Liver (tissue), 9 donors: Measurements from ENCODE around the gene NR4A1. TPM values are rescaled to one million over a fixed set of nuclear protein-coding genes. Genes with fewer than 3 reads are reported as not detected.

Source experiments
- DNase-seq: peaks from one replicate; pipeline ENCODE4 v3.0.0-alpha.2; 2017; ENCODE audit warnings: low spot score
- H3K27ac ChIP-seq, 2 donors: one replicate each; pipeline ENCODE4 v1.7.0; 2013; ENCODE audit warnings: inconsistent platforms in 2 of 2, low read length in 2 of 2, control low read depth in 1 of 2, low read depth in 1 of 2, mild to moderate bottlenecking in 1 of 2
- H3K27me3 ChIP-seq, 4 donors: one replicate each; pipeline versions ENCODE4 v1.6.1 to v1.7.0; 2013; ENCODE audit warnings: low read length in 3 of 4, inconsistent platforms in 1 of 4, mild to moderate bottlenecking in 1 of 4, moderate library complexity in 1 of 4; ENCODE audit not compliant: control insufficient read depth in 4 of 4, insufficient read depth in 4 of 4
- H3K36me3 ChIP-seq, 4 donors: one replicate each; pipeline versions ENCODE4 v1.6.1 to v1.7.0; 2013; ENCODE audit warnings: low read length in 3 of 4, mild to moderate bottlenecking in 3 of 4, low read depth in 1 of 4, moderate library complexity in 1 of 4; ENCODE audit not compliant: control insufficient read depth in 4 of 4, insufficient read depth in 3 of 4
- H3K4me1 ChIP-seq, 4 donors: one replicate each; pipeline versions ENCODE4 v1.6.1 to v1.7.0; 2013; ENCODE audit warnings: low read length in 3 of 4, mild to moderate bottlenecking in 3 of 4, moderate library complexity in 1 of 4; ENCODE audit not compliant: control insufficient read depth in 4 of 4, insufficient read depth in 4 of 4
- H3K4me3 ChIP-seq, 3 donors: one replicate each; pipeline versions ENCODE4 v1.6.1 to v1.7.0; 2013; ENCODE audit warnings: low read length in 3 of 3, control low read depth in 1 of 3, low read depth in 1 of 3, mild to moderate bottlenecking in 1 of 3
- H3K9ac ChIP-seq, 2 donors: one replicate each; pipeline ENCODE4 v1.7.0; 2013; ENCODE audit warnings: low read length in 2 of 2, mild to moderate bottlenecking in 2 of 2, moderate library complexity in 2 of 2, control low read depth in 1 of 2, low read depth in 1 of 2
- H3K9me3 ChIP-seq, 4 donors: one replicate each; pipeline versions ENCODE4 v1.6.1 to v1.7.0; 2013; ENCODE audit warnings: low read length in 3 of 4; ENCODE audit not compliant: control insufficient read depth in 4 of 4
- EGR1 ChIP-seq, 2 donors: IDR thresholded peaks; 2 replicates each; pipeline ENCODE4 v1.6.1; 2016 to 2018; ENCODE audit warnings: antibody characterized with exemption in 2 of 2, low read depth in 2 of 2
- FOXA1 ChIP-seq: IDR thresholded peaks from 2 replicates; pipeline ENCODE4 v1.6.1; 2016; ENCODE audit warnings: antibody characterized with exemption
- FOXA2 ChIP-seq: IDR thresholded peaks from 2 replicates; pipeline ENCODE4 v1.6.1; 2016; ENCODE audit warnings: antibody characterized with exemption
- HNF4A ChIP-seq, 2 donors: conservative IDR thresholded peaks; 2 replicates each; pipeline ENCODE4 v1.6.1; 2016; ENCODE audit warnings: antibody characterized with exemption in 2 of 2, mild to moderate bottlenecking in 2 of 2
- HNF4G ChIP-seq: IDR thresholded peaks from 2 replicates; pipeline ENCODE4 v1.6.1; 2016; ENCODE audit warnings: antibody characterized with exemption
- JUND ChIP-seq, 2 donors: IDR thresholded peaks; 2 replicates each; pipeline ENCODE4 v1.6.1; 2016; ENCODE audit warnings: antibody characterized with exemption in 2 of 2
- NR2F2 ChIP-seq: IDR thresholded peaks from 2 replicates; pipeline ENCODE4 v1.6.1; 2016; ENCODE audit warnings: antibody characterized with exemption
- RAD21 ChIP-seq, 2 donors: IDR thresholded peaks; 2 replicates each; pipeline ENCODE4 v1.6.1; 2016; ENCODE audit warnings: antibody characterized with exemption in 2 of 2, mild to moderate bottlenecking in 2 of 2
- RXRA ChIP-seq, 2 donors: IDR thresholded peaks; 2 replicates each; pipeline ENCODE4 v1.6.1; 2017 to 2018; ENCODE audit warnings: antibody characterized with exemption in 2 of 2, mild to moderate bottlenecking in 1 of 2
- SP1 ChIP-seq: IDR thresholded peaks from 2 replicates; pipeline ENCODE4 v1.6.1; 2018; ENCODE audit warnings: antibody characterized with exemption, mild to moderate bottlenecking
- TAF1 ChIP-seq: conservative IDR thresholded peaks from 2 replicates; pipeline ENCODE4 v1.6.1; 2016; ENCODE audit warnings: antibody characterized with exemption, mild to moderate bottlenecking
- YY1 ChIP-seq: IDR thresholded peaks from 2 replicates; pipeline ENCODE4 v1.6.1; 2016; ENCODE audit warnings: antibody characterized with exemption, mild to moderate bottlenecking
- WGBS: extraction: QIAGEN DNeasy Blood & Tissue Kit; methylation state at CpG from one replicate; pipeline ENCODE4 v1.1.7; 2013; 5-methylcytosine and 5-hydroxymethylcytosine counted together
- polyA plus RNA-seq, 2 donors: library from polyadenylated mRNA; stranded (reverse) in 1 of 2; unstranded in 1 of 2; fragments of 200-250 nt in 1 of 2; fragments of >200 nt in 1 of 2; fragmentation: Nextera tagmentation in 1 of 2; extraction: Ambion mirVana in 1 of 2; gene quantifications; one replicate each; pipeline versions ENCODE4 v1.2.1 to v1.2.3, GENCODE V29; 2013 to 2015
- total RNA-seq, 2 donors: library from RNA; depleted of rRNA; stranded (reverse); fragments of >200 nt; gene quantifications; one replicate each; pipeline ENCODE4 v1.2.3, GENCODE V29; 2014
- TF ChIP-seq, protein P1 (sequence below): IDR thresholded peaks from 2 replicates; pipeline ENCODE4 v1.6.1; 2016; ENCODE audit warnings: antibody characterized with exemption, mild to moderate bottlenecking
- TF ChIP-seq, protein P2 (sequence below): fragments of 150-350 bp; IDR thresholded peaks from 2 replicates; pipeline ENCODE4 v1.5.1; 2017; ENCODE audit warnings: improper control_type of control experiment, low read depth, low read length; ENCODE audit not compliant: missing input control
- TF ChIP-seq, protein P3 (sequence below): IDR thresholded peaks from 2 replicates; pipeline ENCODE4 v1.6.1; 2016; ENCODE audit warnings: antibody characterized with exemption
- TF ChIP-seq, protein P4 (sequence below): IDR thresholded peaks from 2 replicates; pipeline ENCODE4 v1.6.1; 2016; ENCODE audit warnings: antibody characterized with exemption
- TF ChIP-seq, protein P5 (sequence below): IDR thresholded peaks from 2 replicates; pipeline ENCODE4 v1.6.1; 2016; ENCODE audit warnings: antibody characterized with exemption
- donor health status: healthy.
- donor health status: healthy.
- donor health status: healthy.
- donor health status: healthy.
- donor health status: healthy.

Gene NR4A1
- total and polyA plus RNA-seq, 4 donors: 0.79 to 5.8 (median 3.4) TPM

DNA sequence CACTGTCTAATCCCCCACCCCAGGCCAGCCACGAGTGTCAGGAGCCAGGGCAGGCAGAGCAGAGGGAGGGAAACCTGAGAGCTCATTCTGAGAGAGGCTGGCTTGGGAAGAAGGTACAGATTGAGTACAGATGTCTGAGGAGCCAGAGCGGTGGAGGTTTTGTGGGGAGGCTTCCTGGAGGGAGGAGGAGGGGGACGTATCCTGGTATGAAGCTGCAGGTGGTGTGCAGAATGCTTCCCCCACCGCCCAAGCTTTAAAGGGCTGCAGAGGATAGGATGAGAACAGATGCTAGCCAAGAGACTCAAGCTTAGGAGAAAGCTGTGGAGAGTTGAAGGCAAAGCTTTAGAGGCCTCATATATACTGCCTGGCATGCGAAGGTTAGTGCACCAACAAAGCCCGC, 47.7 kb upstream of the NR4A1 start:
- H3K36me3 ChIP-seq: peaks cover 0 to 6% (median 0%) of the 10 kb centered on the region in 4 donors
- H3K27ac ChIP-seq: no peak overlapping the region
- H3K27me3 ChIP-seq: peaks cover 0 to 3% (median 0%) of the 10 kb centered on the region in 4 donors
- peaks cover 2 to 8% (median 8%) of the 10 kb centered on the region in 4 donors for H3K4me1 ChIP-seq
- H3K9me3 ChIP-seq: no peaks in the 10 kb centered on the region
- no peak for TF ChIP-seq RAD21 (IDR thresholded peaks at IDR 0.05)
- no peak for TF ChIP-seq FOXA1
- TF ChIP-seq, protein P1, sequence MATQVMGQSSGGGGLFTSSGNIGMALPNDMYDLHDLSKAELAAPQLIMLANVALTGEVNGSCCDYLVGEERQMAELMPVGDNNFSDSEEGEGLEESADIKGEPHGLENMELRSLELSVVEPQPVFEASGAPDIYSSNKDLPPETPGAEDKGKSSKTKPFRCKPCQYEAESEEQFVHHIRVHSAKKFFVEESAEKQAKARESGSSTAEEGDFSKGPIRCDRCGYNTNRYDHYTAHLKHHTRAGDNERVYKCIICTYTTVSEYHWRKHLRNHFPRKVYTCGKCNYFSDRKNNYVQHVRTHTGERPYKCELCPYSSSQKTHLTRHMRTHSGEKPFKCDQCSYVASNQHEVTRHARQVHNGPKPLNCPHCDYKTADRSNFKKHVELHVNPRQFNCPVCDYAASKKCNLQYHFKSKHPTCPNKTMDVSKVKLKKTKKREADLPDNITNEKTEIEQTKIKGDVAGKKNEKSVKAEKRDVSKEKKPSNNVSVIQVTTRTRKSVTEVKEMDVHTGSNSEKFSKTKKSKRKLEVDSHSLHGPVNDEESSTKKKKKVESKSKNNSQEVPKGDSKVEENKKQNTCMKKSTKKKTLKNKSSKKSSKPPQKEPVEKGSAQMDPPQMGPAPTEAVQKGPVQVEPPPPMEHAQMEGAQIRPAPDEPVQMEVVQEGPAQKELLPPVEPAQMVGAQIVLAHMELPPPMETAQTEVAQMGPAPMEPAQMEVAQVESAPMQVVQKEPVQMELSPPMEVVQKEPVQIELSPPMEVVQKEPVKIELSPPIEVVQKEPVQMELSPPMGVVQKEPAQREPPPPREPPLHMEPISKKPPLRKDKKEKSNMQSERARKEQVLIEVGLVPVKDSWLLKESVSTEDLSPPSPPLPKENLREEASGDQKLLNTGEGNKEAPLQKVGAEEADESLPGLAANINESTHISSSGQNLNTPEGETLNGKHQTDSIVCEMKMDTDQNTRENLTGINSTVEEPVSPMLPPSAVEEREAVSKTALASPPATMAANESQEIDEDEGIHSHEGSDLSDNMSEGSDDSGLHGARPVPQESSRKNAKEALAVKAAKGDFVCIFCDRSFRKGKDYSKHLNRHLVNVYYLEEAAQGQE: no peak
- TF ChIP-seq SP1: no peak
- no peak for TF ChIP-seq NR2F2
- TF ChIP-seq, protein P2, sequence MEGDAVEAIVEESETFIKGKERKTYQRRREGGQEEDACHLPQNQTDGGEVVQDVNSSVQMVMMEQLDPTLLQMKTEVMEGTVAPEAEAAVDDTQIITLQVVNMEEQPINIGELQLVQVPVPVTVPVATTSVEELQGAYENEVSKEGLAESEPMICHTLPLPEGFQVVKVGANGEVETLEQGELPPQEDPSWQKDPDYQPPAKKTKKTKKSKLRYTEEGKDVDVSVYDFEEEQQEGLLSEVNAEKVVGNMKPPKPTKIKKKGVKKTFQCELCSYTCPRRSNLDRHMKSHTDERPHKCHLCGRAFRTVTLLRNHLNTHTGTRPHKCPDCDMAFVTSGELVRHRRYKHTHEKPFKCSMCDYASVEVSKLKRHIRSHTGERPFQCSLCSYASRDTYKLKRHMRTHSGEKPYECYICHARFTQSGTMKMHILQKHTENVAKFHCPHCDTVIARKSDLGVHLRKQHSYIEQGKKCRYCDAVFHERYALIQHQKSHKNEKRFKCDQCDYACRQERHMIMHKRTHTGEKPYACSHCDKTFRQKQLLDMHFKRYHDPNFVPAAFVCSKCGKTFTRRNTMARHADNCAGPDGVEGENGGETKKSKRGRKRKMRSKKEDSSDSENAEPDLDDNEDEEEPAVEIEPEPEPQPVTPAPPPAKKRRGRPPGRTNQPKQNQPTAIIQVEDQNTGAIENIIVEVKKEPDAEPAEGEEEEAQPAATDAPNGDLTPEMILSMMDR: no peak
- TF ChIP-seq EGR1 (IDR thresholded peaks at IDR 0.05; ENCODE audit: low read depth in 2 of 2): no peak
- no peak for TF ChIP-seq YY1
- no peak for TF ChIP-seq HNF4G
- TF ChIP-seq JUND (IDR thresholded peaks at IDR 0.05): no peak
- TF ChIP-seq RXRA (IDR thresholded peaks at IDR 0.05): no peak
- TF ChIP-seq TAF1: no peak
- no peak overlapping the region for H3K4me3 ChIP-seq
- no peak overlapping the region for H3K9ac ChIP-seq
- 78% methylated on average over 6 of the region's 6 CpGs for WGBS
- no peak for DNase-seq

DNA sequence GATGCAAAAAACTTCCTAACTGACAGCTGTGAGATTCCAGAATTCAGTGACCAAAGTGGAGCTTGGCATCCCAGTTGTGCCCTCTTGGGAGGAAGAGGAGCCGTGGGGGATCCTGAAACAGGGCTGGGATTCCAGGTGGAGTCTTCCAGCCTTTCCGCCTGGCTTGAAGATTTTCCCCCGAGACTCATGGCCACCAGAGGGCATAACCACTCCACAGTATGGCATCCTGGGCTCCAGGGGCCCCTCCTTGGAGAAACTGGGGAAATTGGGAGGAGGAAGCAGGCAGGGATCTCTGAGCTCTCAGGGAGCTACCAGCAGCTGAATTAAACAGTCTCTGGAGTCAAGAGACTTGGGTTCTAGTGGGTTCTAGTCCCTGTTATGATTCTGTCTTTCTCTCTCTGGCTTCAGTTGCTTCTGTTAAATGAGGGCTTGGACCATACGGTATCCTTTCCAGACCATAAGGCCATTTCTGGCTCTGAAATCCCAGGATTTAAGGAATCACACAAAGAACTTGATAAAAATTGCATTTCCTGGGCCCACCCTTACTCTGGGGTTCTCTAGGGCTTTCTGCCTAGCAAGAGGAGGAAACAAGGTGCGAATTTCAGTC, 47.1 kb upstream of the NR4A1 start:
- Histone ChIP-seq H3K27ac (no peak overlapping the region), H3K36me3 (peaks cover 0 to 4% (median 0%) of the 10 kb centered on the region in 4 donors), H3K27me3 (peaks cover 0 to 3% (median 0%) of the 10 kb centered on the region in 4 donors), H3K9me3 (no peaks in the 10 kb centered on the region), H3K4me3 (no peak overlapping the region), H3K9ac (no peak overlapping the region), H3K4me1 (peaks cover 2 to 8% (median 8%) of the 10 kb centered on the region in 4 donors)
- 58% methylated on average over 5 of the region's 5 CpGs for WGBS
- DNase-seq: no peak
- TF ChIP-seq, protein P2: peak; percentile 53
- TF ChIP-seq EGR1 (IDR thresholded peaks at IDR 0.05; ENCODE audit: low read depth in 2 of 2): no peak
- TF ChIP-seq FOXA2: no peak
- TF ChIP-seq, protein P3, sequence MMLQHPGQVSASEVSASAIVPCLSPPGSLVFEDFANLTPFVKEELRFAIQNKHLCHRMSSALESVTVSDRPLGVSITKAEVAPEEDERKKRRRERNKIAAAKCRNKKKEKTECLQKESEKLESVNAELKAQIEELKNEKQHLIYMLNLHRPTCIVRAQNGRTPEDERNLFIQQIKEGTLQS: no peak
- peak; percentile 84 to 86 for TF ChIP-seq RAD21 (IDR thresholded peaks at IDR 0.05)
- TF ChIP-seq, protein P4, sequence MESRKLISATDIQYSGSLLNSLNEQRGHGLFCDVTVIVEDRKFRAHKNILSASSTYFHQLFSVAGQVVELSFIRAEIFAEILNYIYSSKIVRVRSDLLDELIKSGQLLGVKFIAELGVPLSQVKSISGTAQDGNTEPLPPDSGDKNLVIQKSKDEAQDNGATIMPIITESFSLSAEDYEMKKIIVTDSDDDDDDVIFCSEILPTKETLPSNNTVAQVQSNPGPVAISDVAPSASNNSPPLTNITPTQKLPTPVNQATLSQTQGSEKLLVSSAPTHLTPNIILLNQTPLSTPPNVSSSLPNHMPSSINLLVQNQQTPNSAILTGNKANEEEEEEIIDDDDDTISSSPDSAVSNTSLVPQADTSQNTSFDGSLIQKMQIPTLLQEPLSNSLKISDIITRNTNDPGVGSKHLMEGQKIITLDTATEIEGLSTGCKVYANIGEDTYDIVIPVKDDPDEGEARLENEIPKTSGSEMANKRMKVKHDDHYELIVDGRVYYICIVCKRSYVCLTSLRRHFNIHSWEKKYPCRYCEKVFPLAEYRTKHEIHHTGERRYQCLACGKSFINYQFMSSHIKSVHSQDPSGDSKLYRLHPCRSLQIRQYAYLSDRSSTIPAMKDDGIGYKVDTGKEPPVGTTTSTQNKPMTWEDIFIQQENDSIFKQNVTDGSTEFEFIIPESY: no peak
- no peak for TF ChIP-seq TAF1
- TF ChIP-seq, protein P5, sequence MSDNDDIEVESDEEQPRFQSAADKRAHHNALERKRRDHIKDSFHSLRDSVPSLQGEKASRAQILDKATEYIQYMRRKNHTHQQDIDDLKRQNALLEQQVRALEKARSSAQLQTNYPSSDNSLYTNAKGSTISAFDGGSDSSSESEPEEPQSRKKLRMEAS: no peak
- TF ChIP-seq SP1: no peak
- TF ChIP-seq, protein P1: no peak
- TF ChIP-seq HNF4G: no peak
- no peak for TF ChIP-seq RXRA (IDR thresholded peaks at IDR 0.05)
- no peak for TF ChIP-seq HNF4A (conservative IDR thresholded peaks at IDR 0.05)
- no peak for TF ChIP-seq NR2F2
- TF ChIP-seq JUND (IDR thresholded peaks at IDR 0.05): no peak
- no peak for TF ChIP-seq FOXA1
